Anterior cingulate cortex (tissue), 58 donors: ENCODE data around the gene TCOF1.

Experiments
- DNase-seq, 58 donors: peaks; one replicate each; lab custom pipeline; 2025; lab: John Stamatoyannopoulos, UW

Gene TCOF1

GRCh38 chr5:150346592-150346991, 10.9 kb upstream of the TCOF1 start:
- DNase-seq = no peak

GRCh38 chr5:150347003-150347402, 10.5 kb upstream of the TCOF1 start:
- DNase-seq = no peak

GRCh38 chr5:150347451-150347850, 10.0 kb upstream of the TCOF1 start:
- no peak for DNase-seq

- peak in 15 of 58 donors; percentile 6 to 54 (median 23) for DNase-seq
Observed at GRCh38 chr5:150349681-150350275, 7.7 kb upstream of the TCOF1 start.

DNA sequence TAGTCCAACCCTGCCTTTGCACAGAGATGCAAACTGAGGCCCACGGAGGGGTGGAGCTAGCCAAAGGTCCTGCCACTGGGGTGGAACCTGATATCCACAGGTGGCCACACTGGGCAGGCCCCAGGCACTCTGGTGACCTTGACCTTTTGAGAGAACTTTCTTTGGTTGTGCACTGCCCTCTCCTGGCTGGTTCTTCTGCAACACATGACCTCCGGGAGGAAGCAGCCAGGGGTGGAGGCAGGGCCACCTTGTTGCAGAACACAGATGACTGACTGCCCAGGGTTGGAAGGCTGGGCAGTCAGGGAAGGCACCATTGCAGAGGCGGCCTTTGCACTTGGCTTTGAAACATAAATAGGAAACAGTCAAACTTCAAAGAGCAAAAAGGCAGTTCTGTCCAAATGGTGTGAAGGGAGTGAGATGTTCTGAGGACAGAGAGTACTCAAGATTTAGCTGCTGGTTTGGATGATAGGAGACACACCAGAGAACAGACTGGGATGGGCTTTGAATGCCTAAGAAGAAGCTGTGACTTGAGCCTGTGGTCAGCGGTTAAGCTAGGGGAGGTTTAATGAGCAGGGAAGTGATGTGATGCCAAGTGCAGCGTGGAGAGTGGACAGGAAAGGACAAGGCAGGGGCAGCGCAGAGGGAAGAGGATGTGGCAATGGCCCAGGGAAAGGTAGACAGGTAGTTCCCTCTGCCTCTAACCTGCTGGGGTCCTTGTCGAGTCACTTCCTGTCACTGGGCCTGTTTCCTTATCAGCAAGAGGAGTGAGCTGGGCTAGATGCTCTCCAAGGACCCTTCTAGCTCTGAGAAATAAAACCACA, 6.8 kb upstream of the TCOF1 start:
- DNase-seq = peak in 56 of 58 donors; percentile 7 to 86 (median 64)

GRCh38 chr5:150352244-150353031, 5.1 kb upstream of the TCOF1 start:
- DNase-seq = no peak

DNA sequence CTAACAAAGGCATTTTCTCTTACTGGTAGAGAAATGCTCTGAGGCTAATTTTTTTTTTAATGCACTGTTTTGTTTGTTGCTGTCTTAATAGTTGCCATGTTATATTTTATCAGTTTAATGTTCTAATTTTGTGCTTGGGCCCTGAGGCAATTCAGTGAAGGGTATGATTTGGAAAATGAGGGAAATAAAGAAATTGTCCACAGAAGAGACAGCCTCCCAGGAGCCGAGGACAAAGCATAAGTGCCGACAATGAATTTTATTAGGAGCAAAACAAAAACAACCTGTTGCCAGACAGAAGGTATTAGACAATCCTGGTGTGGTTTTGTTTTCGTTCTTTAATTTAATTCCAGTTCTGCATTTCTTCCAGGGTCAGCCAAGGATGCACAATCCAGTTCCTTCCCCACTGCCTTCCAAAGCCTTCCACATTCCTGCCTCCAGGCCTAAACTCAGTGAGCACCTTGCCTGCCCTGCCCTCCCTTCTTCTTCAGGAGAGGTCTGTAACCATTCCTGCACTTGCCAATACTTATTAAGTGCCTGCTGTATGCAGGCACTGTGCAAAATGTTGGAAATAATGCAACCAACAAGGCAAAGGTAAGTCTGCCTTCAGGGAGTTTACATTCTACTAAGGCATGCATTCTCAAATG, 4.3 kb upstream of the TCOF1 start:
- no peak for DNase-seq

DNA sequence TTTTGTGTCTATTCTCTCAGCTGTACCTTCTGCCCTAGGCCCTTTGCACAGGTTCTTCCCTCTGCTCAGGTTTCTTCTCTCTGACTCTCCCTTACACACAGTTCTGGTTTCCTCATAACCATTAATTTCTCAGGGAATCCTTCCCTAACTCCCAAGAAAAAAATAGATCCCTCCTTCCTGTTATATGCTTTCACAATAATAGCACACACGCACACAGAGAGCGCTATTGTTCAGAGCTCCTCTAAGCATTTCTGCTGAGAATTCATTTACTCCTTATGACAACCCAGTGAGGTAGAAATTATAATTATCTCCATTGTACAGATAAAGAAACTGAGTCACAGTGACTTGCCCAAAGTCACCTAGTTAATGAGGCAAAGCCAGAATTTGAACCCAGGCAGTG, 1.7 kb upstream of the TCOF1 start:
- DNase-seq = no peak

DNA sequence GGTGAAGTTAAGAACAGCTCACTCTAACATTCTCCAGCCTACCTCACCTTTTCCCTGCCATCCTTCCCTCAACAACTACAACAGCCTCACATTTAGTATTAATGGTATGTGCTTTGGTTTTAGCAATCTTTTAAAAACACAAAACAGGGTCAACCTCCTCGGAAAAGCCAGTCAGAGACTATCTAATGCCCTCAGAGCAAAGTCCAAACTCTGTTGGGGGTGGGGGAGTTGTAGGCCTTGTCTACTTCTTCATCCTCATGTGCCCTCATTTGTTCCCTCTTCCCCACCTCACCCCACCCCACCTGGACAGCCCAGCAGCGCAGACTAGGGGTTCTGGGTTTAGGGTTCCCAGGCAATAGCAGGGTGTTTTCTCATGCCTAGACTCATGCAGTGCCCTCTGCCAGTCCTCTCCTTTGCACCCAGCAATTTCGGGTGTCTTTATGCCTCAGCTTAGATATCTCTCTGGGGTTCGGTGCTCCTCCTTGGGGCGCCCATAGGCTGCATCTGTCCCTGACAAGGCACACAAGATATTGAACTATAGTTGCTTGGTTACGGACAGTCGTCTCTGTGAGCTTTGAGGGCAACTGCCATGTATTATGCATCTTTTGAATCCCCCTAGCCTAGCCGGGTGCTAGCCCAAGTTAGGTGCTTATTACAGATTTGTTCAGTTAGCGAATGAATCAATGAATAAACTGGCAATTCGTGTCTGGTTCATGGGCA, 762 bp upstream of the TCOF1 start:
- DNase-seq = no peak

GRCh38 chr5:150358261-150359095, 981 bp downstream of the TCOF1 start:
- no peak for DNase-seq

DNA sequence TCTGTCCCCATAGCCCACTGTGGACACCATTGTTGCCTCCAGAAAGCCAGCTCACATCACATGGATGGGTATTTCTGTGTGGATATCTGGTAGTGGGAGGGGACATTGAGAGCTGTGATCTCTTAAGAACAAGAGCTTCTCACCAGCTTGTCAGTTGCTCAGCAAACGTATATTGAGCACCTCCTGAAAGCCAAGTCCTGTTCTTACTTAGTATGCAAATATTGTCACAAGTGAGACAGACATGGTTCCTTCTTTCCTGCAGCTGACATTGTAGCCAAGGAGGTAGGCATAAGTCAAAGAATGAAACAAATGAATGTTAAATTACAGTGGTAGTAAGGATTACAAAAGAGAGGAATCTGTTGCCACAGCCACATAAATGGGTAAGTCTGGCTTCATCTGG, 3.8 kb downstream of the TCOF1 start:
- DNase-seq = no peak

- DNase-seq = no peak
Observed at GRCh38 chr5:150363185-150363584, 5.7 kb downstream of the TCOF1 start.

- DNase-seq = no peak
Observed at GRCh38 chr5:150364004-150364403, 6.5 kb downstream of the TCOF1 start.

- no peak for DNase-seq
Observed at GRCh38 chr5:150368526-150368925, 11.0 kb downstream of the TCOF1 start.

- no peak for DNase-seq
Observed at GRCh38 chr5:150372639-150373038, 15.1 kb downstream of the TCOF1 start.

DNA sequence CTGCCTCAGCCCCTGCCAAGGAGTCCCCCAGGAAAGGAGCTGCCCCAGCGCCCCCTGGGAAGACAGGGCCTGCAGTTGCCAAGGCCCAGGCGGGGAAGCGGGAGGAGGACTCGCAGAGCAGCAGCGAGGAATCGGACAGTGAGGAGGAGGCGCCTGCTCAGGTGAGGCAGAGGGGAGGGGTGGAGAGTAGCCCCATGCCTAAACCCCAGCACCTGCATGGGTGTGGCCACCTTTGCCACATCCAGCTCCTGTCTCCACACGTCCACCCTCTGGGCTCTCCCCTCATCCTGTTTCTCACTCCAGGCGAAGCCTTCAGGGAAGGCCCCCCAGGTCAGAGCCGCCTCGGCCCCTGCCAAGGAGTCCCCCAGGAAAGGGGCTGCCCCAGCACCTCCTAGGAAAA, 17.2 kb downstream of the TCOF1 start:
- DNase-seq = no peak

DNA sequence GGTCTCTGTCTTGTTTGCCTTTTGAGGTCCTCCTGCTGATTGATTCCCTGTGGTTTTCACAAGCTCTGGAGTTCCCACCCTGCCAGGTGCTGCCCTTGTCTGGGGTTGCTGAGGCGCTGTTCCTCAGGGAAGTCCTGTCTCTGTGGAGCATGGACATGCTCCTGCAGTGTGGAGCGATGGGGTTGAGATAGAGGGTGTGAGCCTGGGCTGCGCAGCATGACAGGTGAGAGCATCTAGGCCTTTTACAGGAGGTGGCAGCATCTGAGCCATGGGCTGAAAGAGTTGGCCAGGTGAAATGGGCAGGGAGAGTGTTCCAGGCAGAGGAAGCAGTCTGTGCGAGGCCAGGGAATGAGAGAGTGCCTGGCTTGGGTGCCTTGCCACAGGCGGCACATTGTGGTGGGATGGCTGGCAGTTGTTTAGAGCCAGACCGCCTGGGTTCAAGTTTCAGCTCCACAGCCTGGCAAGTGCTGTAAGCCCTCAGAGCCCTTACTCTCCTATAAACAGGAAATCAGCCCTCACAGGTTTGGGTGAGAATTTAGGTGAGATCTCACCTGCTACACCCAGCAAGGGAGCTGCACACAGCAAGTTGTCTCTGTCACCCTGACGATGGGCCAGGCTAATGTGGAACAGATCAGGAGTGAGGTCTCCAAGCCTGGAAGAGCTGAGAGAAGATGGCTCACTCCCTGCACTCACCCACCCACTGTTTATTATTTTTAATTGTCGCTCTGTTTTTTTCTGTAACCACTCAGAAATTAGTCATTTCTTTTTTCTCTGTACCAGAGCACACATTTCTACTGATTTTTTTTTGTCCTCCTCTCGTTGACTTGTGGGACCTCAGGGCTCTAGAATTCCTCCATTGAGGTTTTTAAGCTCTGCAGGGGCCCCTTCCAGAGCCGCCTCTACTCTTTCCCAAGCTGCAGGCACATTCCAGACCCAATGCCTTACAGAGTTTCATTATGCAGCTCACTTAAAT, 19.6 kb downstream of the TCOF1 start:
- no peak for DNase-seq
